SK-N-SH (cell line): ENCODE measurements around the gene ZNF700.

Source experiments
- CHD2 ChIP-seq: fragments of 150-350 bp; IDR thresholded peaks from 2 replicates; pipeline ENCODE4 v1.6.1; 2018; ENCODE audit warnings: low read length; ENCODE audit not compliant: partially characterized antibody
- RAD21 ChIP-seq: IDR thresholded peaks from 2 replicates; pipeline ENCODE4 v1.6.1; 2012; ENCODE audit warnings: mild to moderate bottlenecking, low read length
- SMC3 ChIP-seq: IDR thresholded peaks from 2 replicates; pipeline ENCODE4 v1.6.1; 2012; ENCODE audit warnings: low read depth, low read length, improper control_type of control experiment
- TF ChIP-seq, protein P1 (sequence below): fragments of 200-600 bp; sonication (generic); IDR thresholded peaks from 2 replicates; pipeline ENCODE4 v1.6.1; 2017; ENCODE audit warnings: antibody characterized with exemption, mild to moderate bottlenecking, moderate library complexity

DNA sequence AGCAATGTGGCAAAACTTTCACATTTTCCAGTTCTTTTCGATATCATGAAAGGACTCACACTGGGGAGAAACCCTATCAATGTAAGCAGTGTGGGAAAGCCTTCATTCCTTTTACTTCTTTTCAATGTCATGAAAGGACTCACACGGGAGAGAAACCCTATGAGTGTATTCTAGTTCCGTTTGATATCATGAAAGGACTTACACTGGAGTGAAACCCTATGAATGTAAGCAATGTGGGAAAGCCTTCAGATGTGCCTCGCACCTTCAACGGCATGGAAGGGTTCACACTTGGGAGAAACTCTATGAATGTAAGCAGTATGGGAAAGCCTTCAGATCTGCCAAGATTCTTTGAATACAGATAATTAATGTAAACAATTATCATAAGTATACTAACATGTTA, 25.4 kb downstream of the ZNF700 start:
- TF ChIP-seq, protein P1, sequence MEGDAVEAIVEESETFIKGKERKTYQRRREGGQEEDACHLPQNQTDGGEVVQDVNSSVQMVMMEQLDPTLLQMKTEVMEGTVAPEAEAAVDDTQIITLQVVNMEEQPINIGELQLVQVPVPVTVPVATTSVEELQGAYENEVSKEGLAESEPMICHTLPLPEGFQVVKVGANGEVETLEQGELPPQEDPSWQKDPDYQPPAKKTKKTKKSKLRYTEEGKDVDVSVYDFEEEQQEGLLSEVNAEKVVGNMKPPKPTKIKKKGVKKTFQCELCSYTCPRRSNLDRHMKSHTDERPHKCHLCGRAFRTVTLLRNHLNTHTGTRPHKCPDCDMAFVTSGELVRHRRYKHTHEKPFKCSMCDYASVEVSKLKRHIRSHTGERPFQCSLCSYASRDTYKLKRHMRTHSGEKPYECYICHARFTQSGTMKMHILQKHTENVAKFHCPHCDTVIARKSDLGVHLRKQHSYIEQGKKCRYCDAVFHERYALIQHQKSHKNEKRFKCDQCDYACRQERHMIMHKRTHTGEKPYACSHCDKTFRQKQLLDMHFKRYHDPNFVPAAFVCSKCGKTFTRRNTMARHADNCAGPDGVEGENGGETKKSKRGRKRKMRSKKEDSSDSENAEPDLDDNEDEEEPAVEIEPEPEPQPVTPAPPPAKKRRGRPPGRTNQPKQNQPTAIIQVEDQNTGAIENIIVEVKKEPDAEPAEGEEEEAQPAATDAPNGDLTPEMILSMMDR: no peak
- TF ChIP-seq CHD2 (no peak), SMC3 (no peak), RAD21 (no peak)
